Stomach (tissue), 4 donors: ENCODE results near the gene ELF5.

Experiments
- CTCF ChIP-seq, 7 experiments: fragments of 450-650 bp in 4 of 7; fragments of 200-600 bp in 3 of 7; sonication (generic) in 3 of 7; IDR thresholded peaks; one replicate each; pipeline ENCODE4 v1.5.1; 2016 to 2019; ENCODE audit warnings: antibody characterized with exemption in 7 of 7, control low read depth in 2 of 7, mild to moderate bottlenecking in 1 of 7
- POLR2A ChIP-seq, 4 donors: fragments of 450-650 bp; IDR thresholded peaks; one replicate each; pipeline ENCODE4 v1.6.1; 2016; ENCODE audit warnings: antibody characterized with exemption in 4 of 4, control low read depth in 2 of 4, mild to moderate bottlenecking in 1 of 4, moderate library complexity in 1 of 4
- POLR2AphosphoS5 ChIP-seq, 3 donors: sonication (generic); formaldehyde crosslinking; IDR thresholded peaks; one replicate each; pipeline ENCODE4 v1.6.1; 2016; ENCODE audit warnings: antibody characterized with exemption in 3 of 3

- TF ChIP-seq POLR2A (IDR thresholded peaks at IDR 0.05) (no peak), CTCF (IDR thresholded peaks at IDR 0.05) (no peak), POLR2AphosphoS5 (IDR thresholded peaks at IDR 0.05) (no peak)
These were observed 67.2 kb downstream of the ELF5 start for GRCh38 chr11:34446386-34446785.
